Right renal cortex interstitium (tissue), 3 donors: ENCODE measurements around the gene SNX9. TPM values are rescaled to one million over a fixed set of nuclear protein-coding genes. Genes with fewer than 3 reads are reported as not detected.
"Not testable (repeated sequence)": the region's sequence is repeated elsewhere in the genome, so short reads cannot be mapped to it uniquely, and the experiment has no call there.

Source experiments
- DNase-seq, 3 donors: peaks; one replicate each; pipeline ENCODE4 v3.0.0-alpha.2; 2013; ENCODE audit warnings: low read depth in 3 of 3, low spot score in 2 of 3
- polyA plus RNA-seq, 3 donors: library from polyadenylated mRNA; unstranded; fragments of 120-200 nt; gene quantifications; one replicate each; pipeline ENCODE4 v1.2.1, GENCODE V29; 2013; ENCODE audit not compliant: insufficient read length in 3 of 3

The SNX9 gene
- polyA plus RNA-seq, 3 donors: 43.1 to 44.8 (median 43.2) TPM

DNA sequence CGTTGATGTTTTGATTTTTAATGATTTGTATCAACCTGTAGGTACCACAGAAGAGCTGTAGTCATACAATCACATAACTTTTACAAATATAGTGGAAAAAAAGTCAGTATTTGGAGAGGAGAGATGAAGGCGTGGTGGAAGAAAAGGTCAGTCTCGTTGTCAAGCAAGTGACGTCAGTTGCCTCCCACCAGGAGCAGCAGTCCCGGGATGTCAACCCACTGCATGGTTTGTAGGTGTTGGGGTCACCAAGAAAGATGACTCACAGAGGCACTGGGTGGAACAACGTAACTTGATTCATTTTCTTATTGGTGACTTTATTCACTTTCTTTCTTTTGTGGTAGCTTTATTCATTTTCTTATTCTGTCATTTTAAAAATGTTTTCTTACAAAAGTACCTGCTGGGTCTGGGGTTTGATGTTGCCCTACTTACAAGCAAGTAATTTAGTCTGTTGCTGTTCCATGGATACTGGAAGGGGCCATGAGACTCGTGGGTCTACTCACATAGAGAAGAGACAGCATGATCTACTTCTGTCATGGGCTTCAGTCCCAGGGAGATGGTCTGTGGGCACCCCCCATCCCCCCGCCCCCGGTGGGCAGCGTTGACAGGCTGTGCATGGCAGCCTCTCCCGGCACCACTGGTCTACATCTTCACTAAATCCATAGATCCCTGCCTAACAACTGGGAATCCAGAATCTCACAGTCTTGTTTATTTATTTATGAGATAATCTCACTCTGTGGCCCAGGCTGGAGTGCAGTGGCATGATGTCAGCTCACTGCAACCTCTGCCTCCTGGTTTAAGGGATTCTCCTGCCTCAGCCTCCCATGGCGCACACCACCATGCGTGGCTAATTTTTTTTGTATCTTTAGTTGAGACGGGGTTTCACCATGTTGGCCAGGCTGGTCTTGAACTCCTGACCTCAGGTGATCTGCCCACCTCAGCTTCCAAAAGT lies 122.2 kb downstream of the SNX9 start:
- DNase-seq: no peak

GRCh38 chr6:157946053-157946617 lies 123.1 kb downstream of the SNX9 start:
- DNase-seq: no peak

- no peak for DNase-seq
Observed at GRCh38 chr6:157946865-157947532, 124.0 kb downstream of the SNX9 start.

GRCh38 chr6:157950899-157951298 lies 127.9 kb downstream of the SNX9 start:
- not testable (repeated sequence) for DNase-seq

GRCh38 chr6:157951828-157952227 lies 128.8 kb downstream of the SNX9 start:
- no peak for DNase-seq

DNA sequence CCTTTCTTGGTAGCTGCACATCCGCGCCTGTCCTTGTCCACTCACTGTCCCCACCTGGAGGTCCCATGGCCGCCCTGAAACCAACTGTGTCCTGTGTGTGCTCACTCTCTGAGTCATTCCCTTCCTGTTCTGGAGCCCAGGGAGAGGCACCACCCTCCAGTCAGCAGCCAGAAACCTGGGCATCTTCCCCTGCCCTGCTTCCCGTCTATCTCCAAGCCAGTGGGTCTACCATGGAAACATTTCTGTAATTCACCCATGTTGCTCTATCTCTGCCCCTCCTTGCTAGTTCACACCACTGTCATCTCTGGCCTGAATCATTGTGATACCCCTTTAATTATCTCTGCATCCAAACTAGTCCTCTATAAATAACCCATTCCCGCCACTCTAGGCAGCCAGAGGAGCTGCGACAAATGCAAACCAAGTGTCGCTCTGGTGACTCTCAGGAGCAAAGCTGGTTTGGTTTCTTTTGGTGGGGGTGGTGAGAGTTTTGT lies 129.9 kb downstream of the SNX9 start:
- no peak for DNase-seq

GRCh38 chr6:157953580-157954091 lies 130.6 kb downstream of the SNX9 start:
- no peak for DNase-seq

DNA sequence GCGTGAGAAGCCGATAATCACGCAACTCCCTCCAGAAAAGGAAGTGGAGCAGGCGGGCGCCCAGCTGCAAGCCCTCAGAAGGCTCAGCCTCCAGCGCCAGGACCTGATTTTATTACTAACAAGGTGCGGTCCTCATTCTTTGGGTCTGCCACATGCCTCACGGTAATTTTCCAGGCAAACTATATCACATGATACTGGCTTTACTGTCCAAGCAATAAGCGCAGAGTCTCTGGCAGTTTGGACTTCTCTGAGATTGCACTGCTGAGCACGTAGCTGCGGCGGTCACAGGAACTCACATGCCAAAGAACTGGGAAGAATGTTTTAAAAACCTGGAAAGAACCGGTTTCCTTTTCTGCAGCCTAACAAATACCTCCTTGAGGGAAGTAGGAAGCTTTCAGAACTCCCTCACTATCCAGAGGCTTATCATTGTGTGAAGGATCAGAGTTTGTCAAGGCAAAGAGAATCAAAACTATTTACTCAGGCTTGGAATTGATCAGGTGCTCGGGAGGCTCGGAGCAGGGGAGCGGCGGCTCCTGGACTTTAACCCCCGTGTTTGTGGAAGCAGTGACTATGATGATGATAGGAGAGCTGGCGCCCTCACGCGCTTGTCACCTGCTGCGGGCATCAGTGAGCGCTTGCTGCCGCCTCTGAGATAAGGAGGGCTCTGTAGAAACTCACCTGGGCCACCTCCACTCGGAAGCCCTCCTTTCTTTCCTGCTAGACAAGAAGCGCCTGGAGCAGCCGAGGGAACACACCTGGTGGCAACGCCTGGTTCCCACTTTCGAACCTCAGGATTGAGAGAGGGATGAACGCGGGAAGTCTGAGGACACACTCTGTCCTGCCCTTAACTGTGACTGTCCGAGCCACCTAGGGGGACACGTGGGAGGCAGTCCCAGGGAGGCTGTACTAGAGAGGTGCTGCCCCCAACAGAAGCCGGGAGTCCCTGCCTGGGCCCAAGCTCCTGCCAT lies 131.4 kb downstream of the SNX9 start:
- DNase-seq: peak; percentile 19 to 27 (median 20)

DNA sequence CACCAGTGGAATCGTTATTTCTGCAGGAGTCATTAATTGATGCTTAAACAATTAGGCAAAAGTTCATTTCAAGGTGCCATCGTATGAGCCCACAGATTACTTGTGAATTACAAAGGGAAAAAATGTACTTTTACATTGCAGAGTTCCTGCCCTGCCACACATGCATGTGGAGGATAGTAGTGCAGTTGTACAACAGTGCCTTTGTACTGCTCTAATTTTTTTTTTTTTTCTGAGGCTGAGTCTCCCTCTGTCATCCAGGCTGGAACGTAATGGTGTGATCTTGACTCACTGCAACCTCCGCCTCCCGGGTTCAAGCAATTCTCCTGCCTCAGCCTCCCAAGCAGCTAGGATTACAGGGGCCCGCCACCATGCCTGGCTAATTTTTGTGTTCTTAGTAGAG lies 132.6 kb downstream of the SNX9 start:
- no peak for DNase-seq

DNA sequence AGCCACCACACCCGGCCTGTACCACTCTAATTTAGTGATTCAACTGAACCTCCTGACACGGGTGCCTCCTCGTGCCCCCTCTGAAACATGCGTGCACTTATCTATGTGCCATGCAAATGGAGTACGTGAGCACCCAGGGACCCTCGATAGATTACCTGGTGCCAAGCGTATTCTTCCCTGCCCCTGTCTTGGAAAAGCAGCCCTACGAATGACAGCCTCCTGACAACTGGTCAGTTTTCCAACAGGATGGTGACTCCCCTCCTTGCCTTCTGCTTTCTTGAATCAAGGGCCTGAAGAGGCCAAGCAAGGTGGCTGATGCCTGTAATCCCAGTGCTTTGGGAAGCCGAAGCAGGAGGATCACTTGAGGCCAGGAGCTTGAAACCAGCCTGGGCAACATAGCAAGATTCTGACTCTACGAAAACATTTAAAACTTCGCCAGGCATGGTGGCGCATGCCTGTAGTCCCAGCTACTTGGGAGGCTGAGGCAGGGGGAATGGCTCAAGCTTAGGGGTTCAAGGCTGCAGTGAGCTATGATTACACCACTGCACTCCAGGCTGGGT lies 133.2 kb downstream of the SNX9 start:
- no peak for DNase-seq

GRCh38 chr6:157959451-157960227 lies 136.6 kb downstream of the SNX9 start:
- DNase-seq: no peak

DNA sequence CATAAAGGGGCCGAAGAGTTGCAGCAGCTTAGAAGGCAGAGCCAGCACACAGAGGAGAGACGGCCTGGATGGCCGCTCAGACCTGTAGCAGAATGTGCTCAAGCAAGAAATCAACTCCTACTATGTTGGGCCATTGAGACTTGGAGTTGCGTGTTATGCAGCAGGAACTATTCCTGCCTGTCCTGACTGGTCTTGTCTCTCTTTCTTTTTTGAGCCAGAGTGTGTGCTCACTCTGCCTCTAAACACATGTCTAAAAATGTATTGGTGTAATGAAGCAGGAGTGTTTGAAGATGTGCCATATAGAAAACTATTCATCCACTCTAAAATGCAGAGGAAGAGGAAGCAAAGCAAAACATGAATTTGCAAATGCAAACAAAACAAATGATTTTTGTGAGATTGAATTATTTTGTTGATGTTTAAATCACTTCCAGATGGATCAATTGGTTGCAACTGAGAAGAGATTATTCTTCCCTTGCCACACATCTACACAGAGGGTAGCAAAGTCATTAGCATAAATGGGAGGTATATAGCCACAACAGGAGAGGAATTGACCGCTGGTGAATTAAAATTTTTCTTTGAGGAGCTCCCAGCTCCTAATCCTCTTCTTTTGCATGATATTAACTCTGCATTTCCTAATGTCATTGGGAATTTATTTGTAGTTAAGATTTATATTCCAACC lies 138.2 kb downstream of the SNX9 start:
- no peak for DNase-seq

- no peak for DNase-seq
Observed at GRCh38 chr6:157961832-157962575, 139.0 kb downstream of the SNX9 start.

- DNase-seq: no peak
Observed at GRCh38 chr6:157962601-157963302, 139.7 kb downstream of the SNX9 start.

DNA sequence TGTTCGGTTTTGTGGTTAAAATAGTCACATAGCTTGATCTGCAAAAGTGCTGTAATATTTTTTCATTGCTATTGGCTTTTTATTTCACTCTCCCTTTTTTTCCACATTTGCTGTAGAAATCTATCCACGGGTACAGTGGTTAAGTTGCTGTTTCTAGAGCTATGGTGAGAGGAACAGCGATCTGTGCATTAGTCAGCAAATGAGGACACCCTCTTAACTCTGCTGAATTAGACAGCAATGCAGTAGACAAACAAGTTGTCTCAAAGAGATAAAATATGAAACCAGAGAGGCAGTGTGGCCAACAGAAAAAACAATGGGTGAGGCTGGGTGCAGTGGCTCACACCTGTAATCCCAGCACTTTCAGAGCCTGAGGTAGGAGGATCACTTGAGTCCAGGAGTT lies 141.1 kb downstream of the SNX9 start:
- DNase-seq: no peak

DNA sequence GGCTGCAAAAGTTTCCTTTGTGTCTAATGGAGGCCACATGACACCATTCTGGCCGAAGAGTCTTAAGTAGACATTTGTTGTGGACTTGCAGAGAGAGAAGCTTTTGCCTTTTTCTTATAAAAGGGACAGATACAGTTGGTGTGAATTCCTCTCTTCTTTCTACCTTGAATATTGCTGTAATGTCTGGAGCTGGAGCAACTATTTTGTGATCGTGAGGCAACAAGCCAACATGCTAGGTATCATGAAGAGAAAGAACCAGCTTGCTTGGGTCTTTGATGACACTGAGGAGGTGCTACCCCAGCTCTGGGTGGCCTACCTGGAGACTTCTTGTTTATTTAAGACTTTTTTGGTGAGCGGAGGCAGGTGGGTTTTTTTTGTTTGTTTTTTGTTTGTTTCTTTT lies 142.3 kb downstream of the SNX9 start:
- DNase-seq: no peak

DNA sequence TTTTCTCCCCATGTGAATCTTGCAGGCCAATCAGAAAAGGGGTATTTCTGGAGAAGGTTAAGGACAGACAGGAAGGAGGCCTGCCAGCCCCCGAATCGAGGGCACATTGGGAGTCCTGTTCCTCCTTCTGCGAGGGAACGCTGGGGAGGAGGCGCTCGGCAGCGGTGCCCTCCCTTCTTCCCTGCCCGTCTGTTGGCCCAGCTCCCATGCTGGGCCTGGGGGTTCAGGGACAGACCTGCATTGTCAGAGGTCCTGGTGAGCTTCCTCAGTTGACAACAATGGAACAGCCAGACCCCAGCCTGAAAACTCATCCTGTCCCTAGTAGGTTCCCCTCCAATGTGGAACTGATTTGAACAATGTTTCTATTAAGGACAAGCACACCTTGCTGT lies 143.5 kb downstream of the SNX9 start:
- no peak for DNase-seq
